GM23338 (cell line): ENCODE results near the gene ZMYM5.

Experiments
- CREB1 ChIP-seq: fragments of 250-450 bp; sonication (Bioruptor Pico); IDR thresholded peaks from 2 replicates; pipeline ENCODE4 v1.5.0; 2020; ENCODE audit warnings: low read depth, mild to moderate bottlenecking, moderate library complexity
- ETS1 ChIP-seq: IDR thresholded peaks from 2 replicates; pipeline ENCODE4 v1.6.1; 2016; ENCODE audit warnings: antibody characterized with exemption
- EZH2 ChIP-seq: fragments of 200-600 bp; sonication (generic); IDR thresholded peaks from one replicate; pipeline ENCODE4 v1.8.0; 2017; ENCODE audit warnings: antibody characterized with exemption, mild to moderate bottlenecking, low read depth; ENCODE audit not compliant: unreplicated experiment
- EZH2phosphoT487 ChIP-seq: fragments of 200-600 bp; sonication (generic); IDR thresholded peaks from one replicate; pipeline ENCODE4 v1.8.1; 2018; ENCODE audit warnings: antibody characterized with exemption; ENCODE audit not compliant: unreplicated experiment
- JUNB ChIP-seq: IDR thresholded peaks from one replicate; pipeline ENCODE4 v1.6.1; 2016; ENCODE audit warnings: antibody characterized with exemption; ENCODE audit not compliant: unreplicated experiment
- NANOG ChIP-seq: IDR thresholded peaks from 2 replicates; pipeline ENCODE4 v1.6.1; 2016; ENCODE audit warnings: antibody characterized with exemption, borderline replicate concordance
- POLR2AphosphoS5 ChIP-seq: IDR thresholded peaks from 2 replicates; pipeline ENCODE4 v1.6.1; 2016; ENCODE audit warnings: antibody characterized with exemption, low read depth
- REST ChIP-seq: IDR thresholded peaks from one replicate; pipeline ENCODE4 v1.6.1; 2018; ENCODE audit warnings: antibody characterized with exemption; ENCODE audit not compliant: unreplicated experiment
- ZNF114 ChIP-seq: fragments of 250-450 bp; sonication (Bioruptor Pico); IDR thresholded peaks from 2 replicates; pipeline ENCODE4 v1.5.0; 2020; ENCODE audit warnings: mild to moderate bottlenecking, moderate library complexity
- TF ChIP-seq, protein P1 (sequence below), 2 experiments: fragments of 200-600 bp in 1 of 2; sonication (generic) in 1 of 2; conservative IDR thresholded peaks; 2 replicates each; pipeline versions ENCODE4 v1.5.1 to v1.6.1; 2016 to 2017; ENCODE audit warnings: antibody characterized with exemption in 2 of 2, low read depth in 2 of 2, mild to moderate bottlenecking in 2 of 2, moderate library complexity in 1 of 2
- TF ChIP-seq, protein P2 (sequence below): fragments of 250-450 bp; sonication (Bioruptor Pico); IDR thresholded peaks from 2 replicates; pipeline ENCODE4 v1.5.0; 2020; ENCODE audit warnings: mild to moderate bottlenecking, moderate library complexity

DNA sequence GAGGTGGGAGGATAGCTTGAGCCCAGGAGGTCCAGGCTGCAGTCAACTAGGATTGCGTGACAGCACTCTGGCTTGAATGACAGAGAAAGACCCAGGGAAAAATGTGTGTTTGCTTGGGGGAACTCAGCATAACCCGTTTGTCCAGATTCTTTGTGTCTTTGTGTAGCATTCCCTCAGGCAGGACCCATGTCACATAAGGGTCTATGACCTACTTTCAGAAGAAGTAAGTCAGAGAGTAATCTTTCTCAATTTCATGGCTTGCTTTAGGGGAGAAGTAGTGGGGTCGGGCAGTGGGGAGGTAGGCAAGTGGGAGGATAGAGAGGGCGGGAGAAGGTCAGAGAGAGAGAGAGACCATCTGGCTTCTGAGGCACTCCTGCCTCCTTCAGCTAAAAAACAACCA lies 68.8 kb downstream of the ZMYM5 start:
- TF ChIP-seq, protein P1, sequence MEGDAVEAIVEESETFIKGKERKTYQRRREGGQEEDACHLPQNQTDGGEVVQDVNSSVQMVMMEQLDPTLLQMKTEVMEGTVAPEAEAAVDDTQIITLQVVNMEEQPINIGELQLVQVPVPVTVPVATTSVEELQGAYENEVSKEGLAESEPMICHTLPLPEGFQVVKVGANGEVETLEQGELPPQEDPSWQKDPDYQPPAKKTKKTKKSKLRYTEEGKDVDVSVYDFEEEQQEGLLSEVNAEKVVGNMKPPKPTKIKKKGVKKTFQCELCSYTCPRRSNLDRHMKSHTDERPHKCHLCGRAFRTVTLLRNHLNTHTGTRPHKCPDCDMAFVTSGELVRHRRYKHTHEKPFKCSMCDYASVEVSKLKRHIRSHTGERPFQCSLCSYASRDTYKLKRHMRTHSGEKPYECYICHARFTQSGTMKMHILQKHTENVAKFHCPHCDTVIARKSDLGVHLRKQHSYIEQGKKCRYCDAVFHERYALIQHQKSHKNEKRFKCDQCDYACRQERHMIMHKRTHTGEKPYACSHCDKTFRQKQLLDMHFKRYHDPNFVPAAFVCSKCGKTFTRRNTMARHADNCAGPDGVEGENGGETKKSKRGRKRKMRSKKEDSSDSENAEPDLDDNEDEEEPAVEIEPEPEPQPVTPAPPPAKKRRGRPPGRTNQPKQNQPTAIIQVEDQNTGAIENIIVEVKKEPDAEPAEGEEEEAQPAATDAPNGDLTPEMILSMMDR (conservative IDR thresholded peaks at IDR 0.05; ENCODE audit: low read depth in 2 of 2), result no peak
- no peak for TF ChIP-seq REST
- no peak for TF ChIP-seq JUNB
- TF ChIP-seq POLR2AphosphoS5, result no peak
- TF ChIP-seq EZH2, result no peak
- peak; percentile 29; the same call in 1 of the 2 replicates for TF ChIP-seq CREB1 (CRISPR knock-in tag)
- TF ChIP-seq, protein P2, sequence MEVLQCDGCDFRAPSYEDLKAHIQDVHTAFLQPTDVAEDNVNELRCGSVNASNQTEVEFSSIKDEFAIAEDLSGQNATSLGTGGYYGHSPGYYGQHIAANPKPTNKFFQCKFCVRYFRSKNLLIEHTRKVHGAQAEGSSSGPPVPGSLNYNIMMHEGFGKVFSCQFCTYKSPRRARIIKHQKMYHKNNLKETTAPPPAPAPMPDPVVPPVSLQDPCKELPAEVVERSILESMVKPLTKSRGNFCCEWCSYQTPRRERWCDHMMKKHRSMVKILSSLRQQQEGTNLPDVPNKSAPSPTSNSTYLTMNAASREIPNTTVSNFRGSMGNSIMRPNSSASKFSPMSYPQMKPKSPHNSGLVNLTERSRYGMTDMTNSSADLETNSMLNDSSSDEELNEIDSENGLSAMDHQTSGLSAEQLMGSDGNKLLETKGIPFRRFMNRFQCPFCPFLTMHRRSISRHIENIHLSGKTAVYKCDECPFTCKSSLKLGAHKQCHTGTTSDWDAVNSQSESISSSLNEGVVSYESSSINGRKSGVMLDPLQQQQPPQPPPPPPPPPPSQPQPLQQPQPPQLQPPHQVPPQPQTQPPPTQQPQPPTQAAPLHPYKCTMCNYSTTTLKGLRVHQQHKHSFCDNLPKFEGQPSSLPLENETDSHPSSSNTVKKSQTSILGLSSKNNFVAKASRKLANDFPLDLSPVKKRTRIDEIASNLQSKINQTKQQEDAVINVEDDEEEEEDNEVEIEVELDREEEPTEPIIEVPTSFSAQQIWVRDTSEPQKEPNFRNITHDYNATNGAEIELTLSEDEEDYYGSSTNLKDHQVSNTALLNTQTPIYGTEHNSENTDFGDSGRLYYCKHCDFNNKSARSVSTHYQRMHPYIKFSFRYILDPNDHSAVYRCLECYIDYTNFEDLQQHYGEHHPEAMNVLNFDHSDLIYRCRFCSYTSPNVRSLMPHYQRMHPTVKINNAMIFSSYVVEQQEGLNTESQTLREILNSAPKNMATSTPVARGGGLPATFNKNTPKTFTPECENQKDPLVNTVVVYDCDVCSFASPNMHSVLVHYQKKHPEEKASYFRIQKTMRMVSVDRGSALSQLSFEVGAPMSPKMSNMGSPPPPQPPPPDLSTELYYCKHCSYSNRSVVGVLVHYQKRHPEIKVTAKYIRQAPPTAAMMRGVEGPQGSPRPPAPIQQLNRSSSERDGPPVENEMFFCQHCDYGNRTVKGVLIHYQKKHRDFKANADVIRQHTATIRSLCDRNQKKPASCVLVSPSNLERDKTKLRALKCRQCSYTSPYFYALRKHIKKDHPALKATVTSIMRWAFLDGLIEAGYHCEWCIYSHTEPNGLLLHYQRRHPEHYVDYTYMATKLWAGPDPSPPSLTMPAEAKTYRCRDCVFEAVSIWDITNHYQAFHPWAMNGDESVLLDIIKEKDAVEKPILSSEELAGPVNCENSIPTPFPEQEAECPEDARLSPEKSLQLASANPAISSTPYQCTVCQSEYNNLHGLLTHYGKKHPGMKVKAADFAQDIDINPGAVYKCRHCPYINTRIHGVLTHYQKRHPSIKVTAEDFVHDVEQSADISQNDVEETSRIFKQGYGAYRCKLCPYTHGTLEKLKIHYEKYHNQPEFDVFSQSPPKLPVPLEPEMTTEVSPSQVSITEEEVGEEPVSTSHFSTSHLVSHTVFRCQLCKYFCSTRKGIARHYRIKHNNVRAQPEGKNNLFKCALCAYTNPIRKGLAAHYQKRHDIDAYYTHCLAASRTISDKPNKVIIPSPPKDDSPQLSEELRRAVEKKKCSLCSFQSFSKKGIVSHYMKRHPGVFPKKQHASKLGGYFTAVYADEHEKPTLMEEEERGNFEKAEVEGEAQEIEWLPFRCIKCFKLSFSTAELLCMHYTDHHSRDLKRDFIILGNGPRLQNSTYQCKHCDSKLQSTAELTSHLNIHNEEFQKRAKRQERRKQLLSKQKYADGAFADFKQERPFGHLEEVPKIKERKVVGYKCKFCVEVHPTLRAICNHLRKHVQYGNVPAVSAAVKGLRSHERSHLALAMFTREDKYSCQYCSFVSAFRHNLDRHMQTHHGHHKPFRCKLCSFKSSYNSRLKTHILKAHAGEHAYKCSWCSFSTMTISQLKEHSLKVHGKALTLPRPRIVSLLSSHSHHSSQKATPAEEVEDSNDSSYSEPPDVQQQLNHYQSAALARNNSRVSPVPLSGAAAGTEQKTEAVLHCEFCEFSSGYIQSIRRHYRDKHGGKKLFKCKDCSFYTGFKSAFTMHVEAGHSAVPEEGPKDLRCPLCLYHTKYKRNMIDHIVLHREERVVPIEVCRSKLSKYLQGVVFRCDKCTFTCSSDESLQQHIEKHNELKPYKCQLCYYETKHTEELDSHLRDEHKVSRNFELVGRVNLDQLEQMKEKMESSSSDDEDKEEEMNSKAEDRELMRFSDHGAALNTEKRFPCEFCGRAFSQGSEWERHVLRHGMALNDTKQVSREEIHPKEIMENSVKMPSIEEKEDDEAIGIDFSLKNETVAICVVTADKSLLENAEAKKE, result no peak
- TF ChIP-seq ETS1, result no peak
- no peak for TF ChIP-seq EZH2phosphoT487
- no peak for TF ChIP-seq NANOG
- TF ChIP-seq ZNF114 (CRISPR knock-in tag), result no peak
